Naive B cell (primary cell): ENCODE measurements around the gene NR4A3. TPM values are rescaled to one million over a fixed set of nuclear protein-coding genes. Genes with fewer than 3 reads are reported as not detected.

Source experiments
- ATAC-seq, 2 donors: fragments of 150-1000 bp; cut with Tn5 transposase; 2 replicates each; pipeline ENCODE4 v1.10.0; 2021; ENCODE audit warnings: low read depth in 2 of 2, mild to moderate bottlenecking in 2 of 2, moderate library complexity in 2 of 2
- DNase-seq: peaks from one replicate; pipeline ENCODE4 v3.0.0; 2022
- H3K27ac Mint-ChIP-seq, 6 donors: one replicate each; pipeline ENCODE4 v1.8.0; 2020 to 2022; ENCODE audit warnings: mild to moderate bottlenecking in 6 of 6, mixed read lengths in 6 of 6, moderate library complexity in 5 of 6, inconsistent platforms in 2 of 6
- H3K27me3 Mint-ChIP-seq, 3 donors: one replicate each; pipeline ENCODE4 v1.8.0; 2021 to 2022; ENCODE audit warnings: mixed read lengths in 3 of 3, mild to moderate bottlenecking in 1 of 3
- H3K36me3 Mint-ChIP-seq, 2 donors: one replicate each; pipeline ENCODE4 v1.8.0; 2020 to 2022; ENCODE audit warnings: mixed read lengths in 2 of 2, inconsistent platforms in 1 of 2, mild to moderate bottlenecking in 1 of 2
- H3K4me1 Mint-ChIP-seq, 3 donors: one replicate each; pipeline ENCODE4 v1.8.0; 2020 to 2022; ENCODE audit warnings: mixed read lengths in 3 of 3, inconsistent platforms in 1 of 3, mild to moderate bottlenecking in 1 of 3, moderate library complexity in 1 of 3
- H3K4me3 Mint-ChIP-seq, 8 donors: one replicate each; pipeline ENCODE4 v1.8.0; 2020 to 2022; ENCODE audit warnings: mild to moderate bottlenecking in 8 of 8, mixed read lengths in 8 of 8, moderate library complexity in 8 of 8, inconsistent platforms in 2 of 8
- H3K9me3 Mint-ChIP-seq, 7 donors: one replicate each; pipeline ENCODE4 v1.8.0; 2020 to 2022; ENCODE audit warnings: mixed read lengths in 7 of 7, mild to moderate bottlenecking in 5 of 7, inconsistent platforms in 2 of 7, moderate library complexity in 1 of 7
- polyA plus RNA-seq, 6 donors: library from polyadenylated mRNA; unstranded; fragments of 300-500 nt; fragmentation: Illumina TruSeq; gene quantifications; one replicate each; pipeline ENCODE4 v1.2.3, GENCODE V29; 2021; ENCODE audit warnings: low read depth in 6 of 6

Gene NR4A3
- polyA plus RNA-seq, 6 donors from 2014 or later, result 1.3 to 5.2 (median 2.5) TPM

DNA sequence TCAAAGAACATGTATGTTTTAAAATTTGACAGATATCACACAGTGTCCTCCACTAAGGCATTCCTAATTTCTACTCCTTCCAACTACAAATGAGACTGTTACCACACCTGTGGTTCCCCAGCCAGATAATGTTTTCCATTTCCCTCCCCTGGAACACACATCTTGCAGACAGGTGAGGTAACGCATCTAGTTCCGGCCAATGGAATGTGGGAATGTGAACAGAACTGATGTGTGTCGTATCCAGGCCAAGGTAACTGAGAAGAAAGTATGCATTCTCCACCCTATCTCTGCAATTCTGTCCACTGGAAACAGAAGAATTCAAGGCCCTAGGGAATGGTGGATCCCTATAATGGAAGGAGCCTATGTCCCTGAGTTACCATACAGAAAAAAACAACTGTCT, 19.9 kb upstream of the NR4A3 start:
- ATAC-seq (no peak), DNase-seq (no peak)
- Mint-ChIP-seq H3K9me3 (no peaks in the 10 kb centered on the region), H3K4me1 (no peaks in the 10 kb centered on the region), H3K36me3 (peaks cover 11 to 19% of the 10 kb centered on the region in 2 donors), H3K27ac (peak overlapping the region in 1 of 6 donors; percentile 28), H3K4me3 (no peak overlapping the region), H3K27me3 (no peaks in the 10 kb centered on the region)

DNA sequence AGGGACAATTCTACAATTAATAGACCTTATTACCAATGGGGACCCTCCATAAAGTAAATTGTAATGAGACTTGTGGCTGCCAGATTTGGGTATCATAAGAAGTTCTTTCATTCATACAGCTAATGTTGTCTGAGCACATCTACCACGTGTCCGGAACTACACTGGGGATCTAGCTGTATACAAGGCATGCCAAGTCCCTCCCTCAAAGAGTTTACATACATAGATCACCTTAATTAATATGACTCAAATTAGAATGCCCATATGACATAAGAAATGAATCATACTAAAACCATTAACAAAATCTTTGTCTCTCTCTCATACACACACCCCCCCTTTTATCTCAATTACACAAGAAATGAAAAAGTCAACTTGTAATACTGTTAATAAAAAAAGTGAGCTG, 18.0 kb upstream of the NR4A3 start:
- DNase-seq, result no peak
- Mint-ChIP-seq H3K27me3 (no peaks in the 10 kb centered on the region), H3K36me3 (peaks cover 11 to 13% of the 10 kb centered on the region in 2 donors), H3K4me1 (peaks cover 5 to 12% (median 9%) of the 10 kb centered on the region in 3 donors), H3K27ac (no peak overlapping the region), H3K4me3 (no peak overlapping the region), H3K9me3 (no peaks in the 10 kb centered on the region)
- no peak for ATAC-seq

DNA sequence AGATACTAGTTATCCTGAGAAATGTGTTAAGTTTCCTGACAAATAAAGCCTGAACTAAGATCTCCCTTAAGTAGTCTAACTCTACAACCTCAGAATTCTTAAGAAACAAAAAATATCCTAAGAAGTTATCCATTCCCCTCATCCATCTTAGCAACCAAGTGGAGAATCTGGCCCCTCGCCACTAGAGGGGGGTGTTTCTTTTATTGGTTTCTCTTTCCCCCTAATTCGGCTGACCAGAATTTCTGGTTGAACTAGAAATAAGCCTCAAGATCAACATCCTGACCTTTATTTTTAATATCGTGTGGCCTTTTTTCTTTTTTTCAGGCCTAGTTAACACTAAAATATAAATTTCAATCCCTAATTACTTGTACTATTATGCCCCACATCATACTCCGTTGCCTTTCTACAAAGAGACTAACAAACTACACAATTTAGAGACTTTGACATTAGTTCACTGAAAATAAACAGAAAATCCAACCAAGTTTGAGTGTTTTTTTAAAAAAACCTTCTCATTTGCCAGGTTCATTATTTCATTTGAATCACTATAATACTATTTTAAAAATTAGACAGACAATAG, 14.3 kb upstream of the NR4A3 start:
- Mint-ChIP-seq H3K27me3 (no peaks in the 10 kb centered on the region), H3K4me1 (peaks cover 5 to 12% (median 9%) of the 10 kb centered on the region in 3 donors), H3K9me3 (no peaks in the 10 kb centered on the region), H3K36me3 (peaks cover 8 to 11% of the 10 kb centered on the region in 2 donors), H3K27ac (peak overlapping the region; percentile 9 to 90 (median 73)), H3K4me3 (no peak overlapping the region)
- peak; percentile 71 to 87 for ATAC-seq
- DNase-seq, result peak; percentile 76

DNA sequence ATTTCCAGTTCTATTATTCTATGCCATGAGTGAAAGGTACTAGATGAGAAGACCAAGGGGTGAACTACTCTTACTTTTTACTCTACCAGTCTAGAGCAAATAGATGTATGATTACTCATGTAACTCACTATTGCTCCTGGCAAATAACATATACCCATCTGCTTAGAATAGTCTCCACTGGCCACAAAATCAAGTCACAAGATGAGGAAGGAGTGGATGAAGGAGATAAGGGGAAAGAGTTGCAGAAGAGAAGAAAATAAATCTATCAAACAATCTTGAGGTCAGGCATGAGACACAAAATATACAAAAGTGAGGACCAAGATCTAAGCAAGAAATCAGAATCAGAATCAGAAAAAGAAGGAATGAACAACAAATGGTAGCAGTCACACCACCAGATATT, 13.7 kb upstream of the NR4A3 start:
- DNase-seq, result no peak
- no peak for ATAC-seq
- Mint-ChIP-seq H3K4me3 (no peak overlapping the region), H3K27ac (peak overlapping the region in 3 of 6 donors; percentile 71 to 81 (median 75)), H3K27me3 (no peaks in the 10 kb centered on the region), H3K36me3 (peaks cover 8 to 15% of the 10 kb centered on the region in 2 donors), H3K4me1 (peaks cover 5 to 12% (median 9%) of the 10 kb centered on the region in 3 donors), H3K9me3 (no peaks in the 10 kb centered on the region)

DNA sequence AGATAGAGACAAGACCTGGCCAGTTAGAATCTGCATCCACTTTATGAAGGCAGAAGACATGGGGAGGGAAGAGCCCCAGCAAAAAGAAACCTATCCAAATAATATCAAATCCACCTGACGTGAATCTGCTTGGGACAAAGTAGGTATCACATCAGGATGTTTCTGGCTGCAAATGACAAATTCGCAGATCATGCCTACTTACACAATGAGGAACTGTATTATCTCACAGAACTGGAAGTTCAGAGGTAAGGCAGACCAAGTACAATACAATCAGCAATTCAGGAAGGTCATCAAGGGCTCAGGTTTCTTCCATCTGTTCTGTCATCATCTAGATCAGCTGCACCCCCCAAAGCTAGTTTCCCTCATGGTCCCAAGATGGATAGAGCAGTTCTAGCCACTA, 13.2 kb upstream of the NR4A3 start:
- H3K4me3 Mint-ChIP-seq, result no peak overlapping the region
- ATAC-seq (no peak), DNase-seq (no peak)
- no peaks in the 10 kb centered on the region for H3K9me3 Mint-ChIP-seq
- H3K4me1 Mint-ChIP-seq, result peaks cover 5 to 12% (median 11%) of the 10 kb centered on the region in 3 donors
- no peaks in the 10 kb centered on the region for H3K27me3 Mint-ChIP-seq
- peak overlapping the region in 5 of 6 donors; percentile 21 to 81 (median 71) for H3K27ac Mint-ChIP-seq
- peaks cover 8 to 15% of the 10 kb centered on the region in 2 donors for H3K36me3 Mint-ChIP-seq

DNA sequence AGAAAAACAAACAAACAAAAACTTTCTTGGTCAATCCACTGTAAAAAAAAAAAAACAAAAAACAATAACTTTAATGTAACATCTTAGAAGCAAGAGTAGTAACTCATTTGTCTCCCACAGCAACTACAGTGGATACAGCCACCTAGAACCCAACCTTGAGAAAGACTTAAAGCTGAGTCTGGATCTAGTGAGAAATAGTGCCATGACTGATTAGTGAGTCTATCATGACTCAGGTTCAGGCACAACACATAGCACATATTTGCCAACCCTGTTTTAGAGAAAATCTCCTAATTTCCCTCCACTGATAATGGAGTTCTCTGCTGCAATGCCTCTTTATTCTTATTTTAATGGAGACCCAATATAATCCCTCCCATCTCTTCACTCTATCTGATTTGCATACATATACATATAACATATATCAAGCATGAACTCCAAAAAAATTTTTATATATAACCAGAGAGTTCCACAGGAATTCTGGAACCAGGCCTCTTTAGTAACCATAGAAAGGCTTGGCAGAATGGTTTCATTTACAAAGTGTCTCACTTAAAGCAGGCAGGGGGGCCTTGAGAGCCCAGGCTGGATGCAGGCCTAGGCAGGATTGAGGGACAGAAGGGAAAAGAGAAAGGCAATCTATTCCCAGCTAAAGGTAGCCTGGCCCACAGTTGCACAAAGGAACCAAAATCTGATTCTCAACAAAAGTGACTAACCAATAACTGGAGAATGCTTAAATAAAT, 11.9 kb upstream of the NR4A3 start:
- DNase-seq (no peak), ATAC-seq (no peak)
- H3K36me3 Mint-ChIP-seq, result peaks cover 0 to 4% of the 10 kb centered on the region in 2 donors
- no peak overlapping the region for H3K4me3 Mint-ChIP-seq
- H3K9me3 Mint-ChIP-seq, result no peaks in the 10 kb centered on the region
- H3K4me1 Mint-ChIP-seq, result peaks cover 5 to 12% (median 12%) of the 10 kb centered on the region in 3 donors
- H3K27ac Mint-ChIP-seq, result peak overlapping the region in 1 of 6 donors; percentile 58
- no peaks in the 10 kb centered on the region for H3K27me3 Mint-ChIP-seq

DNA sequence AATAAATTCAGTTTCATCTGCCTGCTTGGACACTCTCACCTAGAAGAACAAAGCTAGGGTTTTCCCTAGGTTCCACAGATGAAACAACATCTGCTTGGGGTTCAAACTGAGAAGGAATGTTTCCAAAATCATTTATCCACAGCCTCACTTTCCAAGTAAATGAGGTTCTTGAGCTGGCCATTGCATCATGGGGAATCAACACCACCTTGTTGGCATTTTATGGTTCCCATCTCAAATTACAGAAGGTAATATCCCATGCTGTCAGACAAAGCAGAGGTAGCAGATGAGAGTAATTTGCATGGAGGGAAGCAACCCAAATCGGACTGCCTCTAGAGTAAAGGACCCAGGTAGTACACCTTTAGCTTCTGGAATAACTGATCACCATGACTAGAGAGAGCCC, 10.5 kb upstream of the NR4A3 start:
- no peaks in the 10 kb centered on the region for H3K27me3 Mint-ChIP-seq

DNA sequence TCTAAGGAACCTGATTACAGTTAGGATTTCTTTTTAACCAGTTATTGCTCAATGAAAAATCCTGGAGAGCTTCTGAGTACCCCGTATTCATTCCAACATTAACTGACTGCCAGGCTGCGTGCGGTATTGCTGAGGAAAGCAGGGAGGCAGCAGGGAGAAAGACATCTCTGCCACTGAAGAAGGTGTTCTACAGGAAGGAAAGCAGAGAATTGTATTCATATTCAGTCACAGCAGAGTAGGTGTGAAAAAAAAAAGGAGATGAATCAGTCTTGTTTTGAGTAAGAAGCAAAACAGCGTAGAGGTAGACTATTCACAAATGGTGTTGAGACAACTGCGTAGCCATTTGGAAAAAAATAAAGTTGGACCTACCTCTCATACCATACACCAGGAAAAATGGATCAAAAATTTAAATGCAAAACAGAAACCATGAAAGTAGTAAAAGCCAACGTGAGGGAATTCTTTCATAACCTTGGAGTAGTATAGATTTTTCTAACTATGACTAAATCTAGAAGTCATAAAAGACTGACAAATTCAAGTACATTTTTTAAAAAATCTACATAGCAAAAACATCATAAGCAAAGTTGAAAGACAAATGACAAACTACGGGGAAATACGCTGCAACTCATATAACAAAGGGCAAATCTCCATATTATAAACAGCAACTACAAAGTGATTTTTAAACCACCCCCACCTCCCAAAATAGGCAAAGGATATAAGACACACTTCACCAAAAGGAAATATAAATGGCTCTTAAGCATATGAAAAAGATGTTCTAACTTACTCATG, 9.9 kb upstream of the NR4A3 start:
- H3K9me3 Mint-ChIP-seq, result no peaks in the 10 kb centered on the region
- DNase-seq (no peak), ATAC-seq (no peak)
- H3K27me3 Mint-ChIP-seq, result no peaks in the 10 kb centered on the region
- peaks cover 5 to 12% (median 12%) of the 10 kb centered on the region in 3 donors for H3K4me1 Mint-ChIP-seq
- H3K36me3 Mint-ChIP-seq, result peaks cover 0 to 4% of the 10 kb centered on the region in 2 donors
- H3K27ac Mint-ChIP-seq, result peak overlapping the region in 2 of 6 donors; percentile 13 to 44
- H3K4me3 Mint-ChIP-seq, result no peak overlapping the region

More for the DNA sequence above, 10.5 kb upstream of the NR4A3 start:
- DNase-seq, result no peak
- Mint-ChIP-seq H3K9me3 (no peaks in the 10 kb centered on the region), H3K36me3 (peaks cover 0 to 4% of the 10 kb centered on the region in 2 donors), H3K4me1 (peaks cover 5 to 12% (median 12%) of the 10 kb centered on the region in 3 donors), H3K4me3 (peak overlapping the region in 1 of 8 donors; percentile 30), H3K27ac (no peak overlapping the region)
- no peak for ATAC-seq

DNA sequence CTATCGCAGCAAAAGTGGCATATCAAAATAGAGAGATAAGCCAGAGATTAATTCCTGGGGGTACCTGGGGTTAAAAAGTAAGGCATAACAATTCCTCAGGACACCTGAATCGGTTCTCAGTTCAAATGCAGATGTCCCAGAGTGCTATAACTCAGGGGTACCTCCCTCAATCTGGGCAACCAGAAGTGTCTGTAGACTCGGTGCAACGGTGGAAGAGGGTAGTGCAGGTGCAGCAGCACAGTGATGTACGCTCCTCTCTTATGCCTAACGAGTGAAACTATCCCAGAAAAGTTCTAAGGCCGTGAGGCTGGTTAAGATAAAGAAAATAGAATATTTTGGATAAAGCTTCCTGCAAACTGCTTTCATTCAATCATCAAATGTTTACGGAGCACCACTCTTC, 7.9 kb upstream of the NR4A3 start:
- DNase-seq, result no peak

DNA sequence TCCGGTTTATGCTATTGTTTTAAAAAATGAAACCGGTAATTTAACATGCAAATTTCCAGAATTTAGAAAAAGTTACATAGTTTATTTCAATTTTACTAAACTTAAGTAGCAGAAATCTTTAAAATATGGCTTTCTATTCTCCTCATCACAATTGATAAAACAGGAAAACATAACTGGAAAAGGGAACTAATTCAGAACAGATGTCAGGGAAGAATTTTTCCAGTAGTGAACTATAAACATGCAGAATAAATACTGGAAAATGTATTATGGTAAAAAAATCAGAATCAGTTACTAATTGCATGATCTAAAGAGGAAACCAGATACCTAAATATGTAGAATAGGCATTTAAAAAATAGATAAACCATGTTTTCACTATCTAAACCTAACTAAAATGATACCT, 7.3 kb upstream of the NR4A3 start:
- DNase-seq (no peak), ATAC-seq (no peak)
- H3K27ac Mint-ChIP-seq, result peak overlapping the region in 1 of 6 donors; percentile 41
- H3K27me3 Mint-ChIP-seq, result no peaks in the 10 kb centered on the region
- no peak overlapping the region for H3K4me3 Mint-ChIP-seq
- peaks cover 11 to 14% (median 11%) of the 10 kb centered on the region in 3 donors for H3K4me1 Mint-ChIP-seq
- H3K36me3 Mint-ChIP-seq, result peaks cover 0 to 4% of the 10 kb centered on the region in 2 donors
- H3K9me3 Mint-ChIP-seq, result no peaks in the 10 kb centered on the region

More for the DNA sequence above, 7.9 kb upstream of the NR4A3 start:
- H3K4me3 Mint-ChIP-seq, result no peak overlapping the region
- peaks cover 0 to 4% of the 10 kb centered on the region in 2 donors for H3K36me3 Mint-ChIP-seq
- no peaks in the 10 kb centered on the region for H3K27me3 Mint-ChIP-seq
- no peak for ATAC-seq
- peak overlapping the region in 2 of 6 donors; percentile 38 to 41 for H3K27ac Mint-ChIP-seq
- no peaks in the 10 kb centered on the region for H3K9me3 Mint-ChIP-seq
- peaks cover 6 to 8% (median 6%) of the 10 kb centered on the region in 3 donors for H3K4me1 Mint-ChIP-seq

DNA sequence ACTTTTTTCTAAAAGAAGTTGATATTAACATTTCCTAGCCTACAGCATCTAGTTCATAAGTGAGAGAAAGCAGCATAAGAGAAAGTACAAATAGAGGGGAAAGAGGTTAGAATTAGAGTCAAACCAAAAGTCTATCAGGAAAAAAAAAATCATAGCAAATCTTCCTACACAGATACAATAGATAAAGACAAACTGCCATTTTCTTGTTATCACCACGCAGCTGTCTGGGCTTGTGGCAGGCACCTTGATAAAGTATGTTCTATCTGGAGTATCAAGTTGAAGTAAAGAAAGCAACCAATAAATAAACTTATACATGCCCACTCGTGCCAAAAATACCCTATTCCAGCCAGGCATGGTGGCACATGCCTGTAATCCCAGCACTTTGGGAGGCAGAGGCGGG, 5.3 kb upstream of the NR4A3 start:
- peak overlapping the region in 3 of 6 donors; percentile 26 to 44 (median 42) for H3K27ac Mint-ChIP-seq
- H3K27me3 Mint-ChIP-seq, result no peaks in the 10 kb centered on the region
- peaks cover 18 to 25% (median 22%) of the 10 kb centered on the region in 3 donors for H3K4me1 Mint-ChIP-seq
- peaks cover 0 to 4% of the 10 kb centered on the region in 2 donors for H3K36me3 Mint-ChIP-seq
- ATAC-seq (no peak), DNase-seq (no peak)
- no peaks in the 10 kb centered on the region for H3K9me3 Mint-ChIP-seq
- H3K4me3 Mint-ChIP-seq, result peak overlapping the region in 2 of 8 donors; percentile 10 to 55

DNA sequence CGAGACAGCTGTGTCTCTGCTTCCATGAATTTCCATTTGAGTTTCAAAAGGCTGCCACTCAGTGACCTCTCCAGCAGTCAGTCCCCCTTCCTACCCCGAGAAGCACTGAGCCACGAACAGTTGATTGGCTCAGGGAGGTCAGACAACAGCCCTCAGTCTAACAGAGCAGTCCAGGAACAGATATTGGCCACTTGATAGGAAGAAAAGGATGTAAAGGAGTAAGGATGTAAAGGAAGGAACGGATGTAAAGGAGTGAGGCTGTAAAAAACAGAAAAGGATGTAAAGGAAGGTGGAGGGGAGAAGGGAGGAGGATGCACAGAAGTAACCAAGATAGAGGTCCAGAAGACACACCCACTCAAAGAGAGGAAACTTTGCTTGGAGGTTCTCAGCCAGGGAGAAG, 3.2 kb upstream of the NR4A3 start:
- peak overlapping the region; percentile 97 to 100 (median 100) for H3K27ac Mint-ChIP-seq
- DNase-seq (no peak), ATAC-seq (no peak)
- no peaks in the 10 kb centered on the region for H3K36me3 Mint-ChIP-seq
- no peaks in the 10 kb centered on the region for H3K9me3 Mint-ChIP-seq
- H3K4me3 Mint-ChIP-seq, result peak overlapping the region; percentile 92 to 100 (median 98)
- H3K4me1 Mint-ChIP-seq, result peaks cover 34 to 46% (median 41%) of the 10 kb centered on the region in 3 donors
- H3K27me3 Mint-ChIP-seq, result peaks cover 14 to 18% (median 17%) of the 10 kb centered on the region in 3 donors

DNA sequence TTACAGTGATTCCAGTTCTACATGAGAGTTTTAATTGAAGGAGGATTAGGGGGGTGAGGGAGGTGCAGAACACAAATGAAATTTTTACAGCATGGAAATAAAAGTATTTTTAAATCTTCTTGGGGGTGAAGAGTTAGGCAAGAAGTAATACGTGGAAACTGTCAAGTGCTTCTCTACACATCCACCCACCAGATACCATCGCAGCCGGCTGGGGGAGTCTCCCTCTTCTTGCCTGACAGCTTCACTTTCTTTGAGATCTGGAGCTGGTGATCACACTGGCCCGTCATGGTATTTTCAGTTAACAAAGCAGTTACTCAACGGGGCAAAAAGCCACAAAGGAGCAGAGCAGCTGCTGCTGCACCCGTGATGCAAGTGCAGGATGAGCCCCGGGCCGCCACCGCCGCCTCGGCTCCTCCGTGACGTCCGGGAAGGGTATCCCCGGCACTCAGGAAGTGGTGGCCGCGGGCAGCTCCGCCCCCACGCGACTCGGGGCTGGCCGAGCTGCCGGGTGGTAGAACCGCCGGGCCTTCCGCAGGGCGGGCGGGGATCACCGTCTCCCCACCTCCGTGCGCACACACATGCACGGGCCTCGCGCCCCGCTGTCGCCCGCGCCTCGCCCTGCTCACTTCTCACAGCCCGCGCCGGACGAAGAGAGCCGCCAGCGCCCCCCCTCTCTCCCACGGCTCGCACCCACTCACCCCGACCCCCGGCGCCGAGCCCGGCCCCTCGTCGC, 2.4 kb upstream of the NR4A3 start:
- no peaks in the 10 kb centered on the region for H3K9me3 Mint-ChIP-seq

More for the DNA sequence above, 2.4 kb upstream of the NR4A3 start:
- Mint-ChIP-seq H3K4me3 (peak overlapping the region; percentile 92 to 100 (median 98)), H3K36me3 (no peaks in the 10 kb centered on the region), H3K27me3 (peaks cover 22 to 26% (median 25%) of the 10 kb centered on the region in 3 donors), H3K27ac (peak overlapping the region; percentile 97 to 100 (median 100)), H3K4me1 (peaks cover 40 to 54% (median 47%) of the 10 kb centered on the region in 3 donors)
- peak; percentile 99 for DNase-seq
- peak; percentile 57 to 58 for ATAC-seq
